Tibial artery (tissue), 4 donors: ENCODE data around the gene CKS2.

ENCODE experiments used
- DNase-seq, 2 donors: peaks; one replicate each; pipeline ENCODE4 v3.0.0-alpha.2; 2019
- H3K27ac ChIP-seq, 2 donors: fragments of 200-600 bp; sonication (generic) in 1 of 2; 1 replicate in 1 of 2; 2 replicates in 1 of 2; pipeline ENCODE4 v1.5.1; 2018 to 2019; ENCODE audit warnings: mild to moderate bottlenecking in 1 of 2
- H3K27me3 ChIP-seq, 2 donors: fragments of 200-600 bp; sonication (generic) in 1 of 2; one replicate each; pipeline versions ENCODE4 v1.5.1 to v1.6.0; 2016 to 2019
- H3K36me3 ChIP-seq, 3 donors: fragments of 200-600 bp; sonication (generic) in 2 of 3; one replicate each; pipeline ENCODE4 v1.5.1; 2016 to 2019; ENCODE audit warnings: mild to moderate bottlenecking in 2 of 3
- H3K4me1 ChIP-seq, 4 donors: fragments of 200-600 bp; sonication (generic) in 2 of 4; 1 replicate in 3 of 4; 2 replicates in 1 of 4; pipeline ENCODE4 v1.5.1; 2016 to 2019
- H3K4me3 ChIP-seq, 2 donors: fragments of 200-600 bp; sonication (generic) in 1 of 2; 1 replicate in 1 of 2; 2 replicates in 1 of 2; pipeline ENCODE4 v1.5.1; 2018 to 2019; ENCODE audit warnings: mild to moderate bottlenecking in 2 of 2
- H3K9me3 ChIP-seq, 3 donors: fragments of 200-600 bp; sonication (generic) in 1 of 3; one replicate each; pipeline ENCODE4 v1.5.1; 2016 to 2019
- intact Hi-C: fragments of 100-400 bp; cut with DNase I; formaldehyde crosslinking; loops from one replicate; pipeline ENCODE4 v1.15.0; 2023; ENCODE audit warnings: low total_unique reads
- TF ChIP-seq, protein P1 (sequence below), 2 experiments: fragments of 200-600 bp in 1 of 2; fragments of 450-650 bp in 1 of 2; IDR thresholded peaks; one replicate each; pipeline ENCODE4 v1.5.1; 2017 to 2019; ENCODE audit warnings: antibody characterized with exemption in 2 of 2, mild to moderate bottlenecking in 1 of 2, moderate library complexity in 1 of 2

Gene CKS2

DNA sequence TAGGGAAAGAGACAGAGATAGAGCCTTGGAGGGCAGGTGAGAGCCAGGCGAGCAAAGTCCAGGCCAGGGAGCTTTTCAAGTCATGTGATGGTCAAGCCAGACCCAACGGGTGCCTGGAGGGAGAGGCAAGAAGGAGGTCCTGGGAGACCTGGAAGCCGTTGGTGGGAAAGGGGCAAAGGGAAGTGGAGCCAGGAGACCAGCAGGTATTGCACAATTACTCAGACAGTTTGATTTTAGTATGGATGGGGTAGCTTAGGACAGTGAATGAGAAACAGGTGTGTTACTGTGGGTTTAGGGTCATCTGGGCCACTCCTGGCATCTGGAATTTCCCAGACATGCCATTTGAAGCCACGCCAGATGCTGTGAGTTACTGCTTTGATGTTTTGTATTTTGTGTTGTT lies 12.4 kb downstream of the CKS2 start:
- TF ChIP-seq, protein P1, sequence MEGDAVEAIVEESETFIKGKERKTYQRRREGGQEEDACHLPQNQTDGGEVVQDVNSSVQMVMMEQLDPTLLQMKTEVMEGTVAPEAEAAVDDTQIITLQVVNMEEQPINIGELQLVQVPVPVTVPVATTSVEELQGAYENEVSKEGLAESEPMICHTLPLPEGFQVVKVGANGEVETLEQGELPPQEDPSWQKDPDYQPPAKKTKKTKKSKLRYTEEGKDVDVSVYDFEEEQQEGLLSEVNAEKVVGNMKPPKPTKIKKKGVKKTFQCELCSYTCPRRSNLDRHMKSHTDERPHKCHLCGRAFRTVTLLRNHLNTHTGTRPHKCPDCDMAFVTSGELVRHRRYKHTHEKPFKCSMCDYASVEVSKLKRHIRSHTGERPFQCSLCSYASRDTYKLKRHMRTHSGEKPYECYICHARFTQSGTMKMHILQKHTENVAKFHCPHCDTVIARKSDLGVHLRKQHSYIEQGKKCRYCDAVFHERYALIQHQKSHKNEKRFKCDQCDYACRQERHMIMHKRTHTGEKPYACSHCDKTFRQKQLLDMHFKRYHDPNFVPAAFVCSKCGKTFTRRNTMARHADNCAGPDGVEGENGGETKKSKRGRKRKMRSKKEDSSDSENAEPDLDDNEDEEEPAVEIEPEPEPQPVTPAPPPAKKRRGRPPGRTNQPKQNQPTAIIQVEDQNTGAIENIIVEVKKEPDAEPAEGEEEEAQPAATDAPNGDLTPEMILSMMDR (IDR thresholded peaks at IDR 0.05) = no peak
- Histone ChIP-seq H3K27ac (no peak overlapping the region), H3K36me3 (peaks cover 16 to 29% (median 23%) of the 10 kb centered on the region in 3 donors), H3K27me3 (no peaks in the 10 kb centered on the region), H3K4me3 (no peak overlapping the region), H3K9me3 (no peaks in the 10 kb centered on the region), H3K4me1 (peaks cover 0 to 38% (median 8%) of the 10 kb centered on the region in 4 donors)
- intact Hi-C loops = no loop called here
- DNase-seq = no peak

DNA sequence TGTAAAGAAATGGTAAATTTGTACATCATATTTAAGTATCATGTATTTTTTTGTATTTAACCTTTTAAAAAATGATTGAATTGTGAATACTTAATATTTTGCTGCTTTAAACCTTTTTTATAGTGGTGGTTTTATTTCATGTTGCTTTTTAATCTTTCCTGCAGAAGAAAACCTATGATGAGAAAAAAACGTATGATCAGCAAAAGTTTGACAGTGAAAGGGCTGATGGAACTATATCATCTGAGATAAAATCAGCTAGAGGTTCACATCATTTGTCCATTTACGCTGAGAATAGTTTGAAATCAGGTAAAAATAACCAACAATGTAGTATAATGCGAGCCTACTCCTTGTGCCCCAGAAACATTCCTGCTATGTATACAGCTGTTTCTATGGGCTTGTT lies 14.7 kb downstream of the CKS2 start:
- Histone ChIP-seq H3K36me3 (peaks cover 40 to 52% (median 46%) of the 10 kb centered on the region in 3 donors), H3K27ac (no peak overlapping the region), H3K9me3 (no peaks in the 10 kb centered on the region), H3K27me3 (no peaks in the 10 kb centered on the region), H3K4me3 (no peak overlapping the region), H3K4me1 (peaks cover 0 to 20% (median 0%) of the 10 kb centered on the region in 4 donors)
- TF ChIP-seq, protein P1 (IDR thresholded peaks at IDR 0.05) = no peak
- DNase-seq = no peak
- intact Hi-C loops = no loop called here

DNA sequence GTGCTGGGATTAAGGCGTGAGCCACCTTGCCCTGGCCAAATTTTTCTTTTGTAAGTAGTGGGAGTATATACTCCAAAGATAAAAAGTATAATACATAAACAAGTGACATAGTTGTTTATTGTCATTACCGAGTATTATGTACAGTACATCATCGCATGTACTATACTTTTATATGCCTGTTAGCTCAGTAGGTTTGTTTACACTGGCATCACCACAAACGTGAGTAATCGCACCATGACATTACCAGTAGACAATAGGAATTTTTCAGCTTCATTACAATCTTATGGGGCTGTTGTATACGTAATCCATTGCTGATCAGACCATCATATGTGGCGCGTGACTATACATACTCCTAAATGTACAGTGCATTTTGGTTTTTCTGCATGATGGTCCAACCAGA lies 17.1 kb downstream of the CKS2 start:
- no peak for DNase-seq
- peaks cover 54 to 74% (median 65%) of the 10 kb centered on the region in 3 donors for H3K36me3 ChIP-seq
- intact Hi-C loops = no loop called here
- no peaks in the 10 kb centered on the region for H3K27me3 ChIP-seq
- H3K4me3 ChIP-seq = no peak overlapping the region
- H3K27ac ChIP-seq = no peak overlapping the region
- no peaks in the 10 kb centered on the region for H3K9me3 ChIP-seq
- H3K4me1 ChIP-seq = peaks cover 0 to 8% (median 0%) of the 10 kb centered on the region in 4 donors
- TF ChIP-seq, protein P1 (IDR thresholded peaks at IDR 0.05) = no peak

DNA sequence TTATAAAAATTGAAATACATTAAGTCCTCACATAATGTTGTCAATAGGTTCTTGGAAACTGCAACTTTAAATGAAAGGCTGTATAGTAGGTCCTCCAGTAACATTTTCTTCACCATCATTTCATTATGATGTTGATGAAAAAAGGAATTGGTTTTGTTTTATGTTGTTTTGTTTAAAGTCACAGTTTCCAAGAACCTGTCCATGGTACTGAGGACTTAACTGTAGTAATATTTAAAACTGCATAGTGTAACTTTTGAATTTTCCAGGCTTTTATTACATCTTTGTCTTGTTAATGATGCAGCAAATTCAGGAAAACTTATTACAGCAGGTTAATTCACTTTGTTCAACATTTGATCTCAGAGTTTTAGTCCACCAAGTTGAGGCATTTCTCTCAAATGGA lies 18.9 kb downstream of the CKS2 start:
- Histone ChIP-seq H3K4me1 (no peaks in the 10 kb centered on the region), H3K27ac (no peak overlapping the region), H3K36me3 (peaks cover 72 to 92% (median 84%) of the 10 kb centered on the region in 3 donors), H3K4me3 (no peak overlapping the region), H3K27me3 (no peaks in the 10 kb centered on the region), H3K9me3 (no peaks in the 10 kb centered on the region)
- intact Hi-C loops = no loop called here
- no peak for DNase-seq
- TF ChIP-seq, protein P1 (IDR thresholded peaks at IDR 0.05) = no peak

DNA sequence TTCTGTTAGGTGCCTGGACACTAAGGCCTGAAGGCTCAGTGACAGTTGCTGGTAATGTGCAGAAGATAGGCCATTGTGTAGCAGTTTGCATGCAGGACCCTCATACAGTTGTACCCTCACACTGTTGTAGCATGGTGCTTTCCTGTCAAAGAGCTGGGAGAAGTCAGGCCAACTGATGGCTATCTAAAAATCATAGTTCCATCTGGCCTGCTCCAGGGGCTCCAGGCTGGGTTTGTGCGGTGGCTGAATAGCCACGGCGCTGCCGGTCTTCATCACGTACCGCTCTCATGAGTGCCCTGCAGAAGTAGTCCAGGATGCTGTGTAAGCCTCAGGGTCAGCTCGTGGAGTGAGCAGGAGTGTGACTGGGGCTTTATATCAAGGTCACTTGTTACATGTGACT lies 19.5 kb downstream of the CKS2 start:
- Histone ChIP-seq H3K4me3 (no peak overlapping the region), H3K27me3 (no peaks in the 10 kb centered on the region), H3K36me3 (peaks cover 77 to 98% (median 90%) of the 10 kb centered on the region in 3 donors), H3K27ac (no peak overlapping the region), H3K9me3 (no peaks in the 10 kb centered on the region), H3K4me1 (no peaks in the 10 kb centered on the region)
- DNase-seq = no peak
- TF ChIP-seq, protein P1 (IDR thresholded peaks at IDR 0.05) = no peak
- intact Hi-C loops = no loop called here

DNA sequence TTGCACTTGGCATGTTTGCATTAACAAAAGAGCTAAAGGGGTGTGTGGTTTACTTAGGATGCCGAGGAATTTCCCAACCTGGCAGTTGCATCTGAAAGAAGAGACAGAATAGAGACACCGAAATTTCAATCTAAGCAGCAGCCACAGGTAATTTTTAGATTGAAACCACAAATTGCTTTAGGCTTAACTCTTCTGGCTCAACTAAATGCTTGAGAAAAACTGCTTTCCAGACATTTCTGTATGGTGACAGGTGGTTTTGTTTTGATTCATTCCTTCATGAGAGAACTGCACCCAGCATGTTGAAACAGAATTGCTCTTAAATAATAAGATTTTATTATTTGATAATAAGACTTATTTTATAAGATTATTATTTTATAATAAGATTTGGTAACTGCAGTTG lies 28.8 kb downstream of the CKS2 start:
- Histone ChIP-seq H3K4me3 (no peak overlapping the region), H3K9me3 (no peaks in the 10 kb centered on the region), H3K27me3 (no peaks in the 10 kb centered on the region), H3K27ac (no peak overlapping the region), H3K4me1 (no peaks in the 10 kb centered on the region), H3K36me3 (peaks cover 63 to 98% (median 92%) of the 10 kb centered on the region in 3 donors)
- intact Hi-C loops = no loop called here
- TF ChIP-seq, protein P1 (IDR thresholded peaks at IDR 0.05) = no peak
- DNase-seq = no peak
